H9 (cell line): Measurements from ENCODE around the gene DAPK2. TPM values are rescaled to one million over a fixed set of nuclear protein-coding genes. Genes with fewer than 3 reads are reported as not detected.

Experiments used
- DNase-seq: peaks from one replicate; pipeline ENCODE4 v3.0.0-alpha.2; 2017
- H2AFZ ChIP-seq: one replicate; pipeline ENCODE4 v1.6.1; 2013; ENCODE audit warnings: mild to moderate bottlenecking, low read length, control low read depth, moderate library complexity
- H2AK5ac ChIP-seq: 2 replicates; pipeline ENCODE4 v1.6.1; 2013; ENCODE audit warnings: low read length, control low read depth, mixed read lengths; ENCODE audit not compliant: insufficient read length
- H2BK120ac ChIP-seq: one replicate; pipeline ENCODE4 v1.6.1; 2013; ENCODE audit warnings: low read depth, mild to moderate bottlenecking, low read length, control low read depth, inconsistent platforms; ENCODE audit not compliant: poor library complexity, severe bottlenecking
- H2BK12ac ChIP-seq: 2 replicates; pipeline ENCODE4 v1.6.1; 2013; ENCODE audit warnings: low read length, control low read depth, mixed read lengths, low read depth; ENCODE audit not compliant: insufficient read length
- H2BK15ac ChIP-seq: 2 replicates; pipeline ENCODE4 v1.6.1; 2013; ENCODE audit warnings: low read depth, low read length, control low read depth
- H2BK20ac ChIP-seq: one replicate; pipeline ENCODE4 v1.6.1; 2013; ENCODE audit warnings: low read depth, mild to moderate bottlenecking, low read length, control low read depth, inconsistent platforms; ENCODE audit not compliant: poor library complexity, severe bottlenecking
- H2BK5ac ChIP-seq: 2 replicates; pipeline ENCODE4 v1.6.1; 2013; ENCODE audit warnings: low read length, control low read depth, mixed read lengths; ENCODE audit not compliant: insufficient read length
- H3K14ac ChIP-seq: 2 replicates; pipeline ENCODE4 v1.6.1; 2013; ENCODE audit warnings: low read length, control low read depth; ENCODE audit not compliant: insufficient read depth
- H3K18ac ChIP-seq: 2 replicates; pipeline ENCODE4 v1.6.1; 2013; ENCODE audit warnings: low read depth, mild to moderate bottlenecking, mixed read lengths, low read length, control low read depth; ENCODE audit not compliant: insufficient read length
- H3K23ac ChIP-seq: 2 replicates; pipeline ENCODE4 v1.6.1; 2013; ENCODE audit warnings: low read length, control low read depth, mixed read lengths, low read depth; ENCODE audit not compliant: insufficient read length
- H3K23me2 ChIP-seq: 2 replicates; pipeline ENCODE4 v1.6.1; 2013; ENCODE audit warnings: low read depth, mild to moderate bottlenecking, mixed read lengths, low read length, control low read depth; ENCODE audit not compliant: insufficient read length, poor library complexity, severe bottlenecking
- H3K27ac ChIP-seq: 2 replicates; pipeline ENCODE4 v1.5.1; 2013; ENCODE audit warnings: low read length, control low read depth, mixed read lengths, low read depth; ENCODE audit not compliant: insufficient read length
- H3K27me3 ChIP-seq: 2 replicates; pipeline ENCODE4 v1.6.1; 2013; ENCODE audit warnings: low read length, control low read depth, inconsistent platforms; ENCODE audit not compliant: insufficient read depth
- H3K4ac ChIP-seq: 2 replicates; pipeline ENCODE4 v1.6.1; 2013; ENCODE audit warnings: low read depth, mild to moderate bottlenecking, control low read depth, inconsistent platforms, low read length, moderate library complexity
- H3K4me1 ChIP-seq: 2 replicates; pipeline ENCODE4 v1.6.1; 2013; ENCODE audit warnings: low read length, control low read depth, inconsistent platforms; ENCODE audit not compliant: insufficient read depth
- H3K4me2 ChIP-seq: 2 replicates; pipeline ENCODE4 v1.6.1; 2013; ENCODE audit warnings: low read length, control low read depth, mixed read lengths; ENCODE audit not compliant: insufficient read length, insufficient read depth
- H3K56ac ChIP-seq: 2 replicates; pipeline ENCODE4 v1.6.1; 2013; ENCODE audit warnings: low read depth, mild to moderate bottlenecking, mixed read lengths, low read length, control low read depth; ENCODE audit not compliant: insufficient read length
- H3K79me1 ChIP-seq: 2 replicates; pipeline ENCODE4 v1.6.1; 2013; ENCODE audit warnings: low read depth, mild to moderate bottlenecking, moderate library complexity, low read length, control low read depth, inconsistent platforms; ENCODE audit not compliant: insufficient read depth, poor library complexity, severe bottlenecking
- H3K79me2 ChIP-seq: 2 replicates; pipeline ENCODE4 v1.6.1; 2013; ENCODE audit warnings: low read length, control low read depth, inconsistent platforms; ENCODE audit not compliant: insufficient read depth
- H3K9ac ChIP-seq: 2 replicates; pipeline ENCODE4 v1.6.1; 2013; ENCODE audit warnings: low read length, control low read depth, mixed read lengths; ENCODE audit not compliant: insufficient read length; ENCODE audit errors: extremely low read depth
- H3K9me3 ChIP-seq: one replicate; pipeline ENCODE4 v1.6.1; 2013; ENCODE audit warnings: low read depth, low read length, inconsistent platforms; ENCODE audit not compliant: control insufficient read depth
- H3T11ph ChIP-seq: one replicate; pipeline ENCODE4 v1.6.1; 2013; ENCODE audit warnings: mild to moderate bottlenecking, low read length, control low read depth, inconsistent platforms
- H4K20me1 ChIP-seq: one replicate; pipeline ENCODE4 v1.6.1; 2013; ENCODE audit not compliant: control insufficient read depth, insufficient read length, insufficient read depth
- H4K5ac ChIP-seq: 2 replicates; pipeline ENCODE4 v1.6.1; 2013; ENCODE audit warnings: low read depth, mild to moderate bottlenecking, mixed read lengths, low read length, control low read depth; ENCODE audit not compliant: insufficient read length
- H4K8ac ChIP-seq: replicated peaks from 2 replicates; pipeline ENCODE4 v1.6.1; 2013; ENCODE audit warnings: low read length, control low read depth, mixed read lengths, low read depth; ENCODE audit not compliant: insufficient read length
- H4K91ac ChIP-seq: 2 replicates; pipeline ENCODE4 v1.6.1; 2013; ENCODE audit warnings: low read depth, mild to moderate bottlenecking, moderate library complexity, mixed read lengths, low read length, control low read depth; ENCODE audit not compliant: insufficient read length
- H3K27ac Mint-ChIP-seq, 3 experiments: 2 replicates in 2 of 3; 3 replicates in 1 of 3; pipeline ENCODE4 v1.8.0; 2020 to 2021; ENCODE audit warnings: mixed read lengths in 3 of 3, mild to moderate bottlenecking in 1 of 3, moderate library complexity in 1 of 3
- H3K27me3 Mint-ChIP-seq: 2 replicates; pipeline ENCODE4 v1.8.0; 2021; ENCODE audit warnings: low read depth, mild to moderate bottlenecking, moderate library complexity, mixed read lengths
- H3K36me3 Mint-ChIP-seq, 3 experiments: 2 replicates in 2 of 3; 3 replicates in 1 of 3; pipeline ENCODE4 v1.8.0; 2020 to 2021; ENCODE audit warnings: low read depth in 3 of 3, mixed read lengths in 3 of 3; ENCODE audit not compliant: insufficient read depth in 1 of 3
- H3K4me1 Mint-ChIP-seq, 2 experiments: 2 replicates each; pipeline ENCODE4 v1.8.0; 2020; ENCODE audit warnings: mixed read lengths in 2 of 2
- H3K4me3 Mint-ChIP-seq, 2 experiments: 2 replicates in 1 of 2; 3 replicates in 1 of 2; pipeline ENCODE4 v1.8.0; 2020 to 2021; ENCODE audit warnings: mild to moderate bottlenecking in 2 of 2, mixed read lengths in 2 of 2, moderate library complexity in 1 of 2
- H3K9me3 Mint-ChIP-seq, 2 experiments: 2 replicates in 1 of 2; 3 replicates in 1 of 2; pipeline ENCODE4 v1.8.0; 2020; ENCODE audit warnings: mild to moderate bottlenecking in 2 of 2, mixed read lengths in 2 of 2, moderate library complexity in 1 of 2
- WGBS: extraction: QIAGEN DNeasy Blood & Tissue Kit; methylation state at CpG from one replicate; pipeline ENCODE4 v1.1.7; 2013; ENCODE audit warnings: missing lambda C conversion rate, low lambda C conversion rate, mixed read lengths; ENCODE audit not compliant: insufficient read length; ENCODE audit errors: extremely low coverage; 5-methylcytosine and 5-hydroxymethylcytosine counted together
- total RNA-seq: library from RNA; stranded (reverse); gene quantifications from 2 replicates; pipeline ENCODE4 v1.2.1, GENCODE V29; 2021
- TF ChIP-seq, protein P1 (sequence below): fragments of 200-600 bp; sonication (generic); conservative IDR thresholded peaks from 3 replicates; pipeline ENCODE4 v1.8.0; 2021; ENCODE audit warnings: antibody characterized with exemption, mild to moderate bottlenecking

DAPK2 gene
- total RNA-seq, 1 experiment from 2014 or later: 3.5 TPM

DNA sequence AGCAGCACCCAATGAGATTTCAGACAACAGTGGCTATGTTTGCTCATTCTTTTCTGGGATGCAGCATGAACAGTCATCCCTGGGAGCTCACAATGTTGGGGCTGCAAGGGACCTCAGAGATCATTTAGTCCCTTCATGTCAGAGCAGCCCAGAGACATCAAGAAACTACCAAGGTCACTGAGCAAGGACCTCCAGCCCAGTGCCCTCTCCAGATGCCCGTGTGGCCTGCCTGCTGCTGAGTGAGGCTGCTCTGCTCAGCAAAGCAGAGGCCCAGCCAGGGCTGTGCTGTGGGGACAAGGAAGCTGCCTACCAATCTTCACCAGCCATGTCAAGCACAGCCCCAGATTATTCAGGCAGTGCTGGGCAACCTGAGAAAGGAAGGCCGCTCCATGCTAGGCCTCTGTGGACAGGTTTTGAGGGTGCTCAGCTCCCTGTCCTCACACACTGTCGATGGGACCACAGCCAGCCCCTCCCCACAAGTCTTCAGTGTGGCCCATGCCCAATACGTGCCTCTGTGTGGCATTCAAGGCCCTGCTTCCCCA lies 99.7 kb downstream of the DAPK2 start:
- no peak overlapping the region for H3K4me3 Mint-ChIP-seq
- Histone ChIP-seq H3K4ac (no peak overlapping the region), H2BK5ac (no peak overlapping the region), H3K23me2 (no peaks in the 10 kb centered on the region), H3K9me3 (no peaks in the 10 kb centered on the region), H3K79me2 (no peaks in the 10 kb centered on the region; the same call in 1 of the 2 replicates), H2BK12ac (no peak overlapping the region), H4K20me1 (no peaks in the 10 kb centered on the region), H3K23ac (no peak overlapping the region), H3K27me3 (no peaks in the 10 kb centered on the region), H4K5ac (no peak overlapping the region), H3K18ac (no peak overlapping the region), H4K91ac (no peak overlapping the region), H2BK15ac (no peak overlapping the region), H3K9ac (no peak overlapping the region), H3K4me2 (no peak overlapping the region), H2AK5ac (no peak overlapping the region), H3K79me1 (no peaks in the 10 kb centered on the region), H3K14ac (no peak overlapping the region), H2BK120ac (no peak overlapping the region), H3K27ac (no peak overlapping the region), H4K8ac (no peak overlapping the region), H3K4me1 (no peaks in the 10 kb centered on the region), H3K56ac (no peak overlapping the region), H3T11ph (no peak overlapping the region), H2BK20ac (no peak overlapping the region), H2AFZ (no peak overlapping the region)
- TF ChIP-seq, protein P1, sequence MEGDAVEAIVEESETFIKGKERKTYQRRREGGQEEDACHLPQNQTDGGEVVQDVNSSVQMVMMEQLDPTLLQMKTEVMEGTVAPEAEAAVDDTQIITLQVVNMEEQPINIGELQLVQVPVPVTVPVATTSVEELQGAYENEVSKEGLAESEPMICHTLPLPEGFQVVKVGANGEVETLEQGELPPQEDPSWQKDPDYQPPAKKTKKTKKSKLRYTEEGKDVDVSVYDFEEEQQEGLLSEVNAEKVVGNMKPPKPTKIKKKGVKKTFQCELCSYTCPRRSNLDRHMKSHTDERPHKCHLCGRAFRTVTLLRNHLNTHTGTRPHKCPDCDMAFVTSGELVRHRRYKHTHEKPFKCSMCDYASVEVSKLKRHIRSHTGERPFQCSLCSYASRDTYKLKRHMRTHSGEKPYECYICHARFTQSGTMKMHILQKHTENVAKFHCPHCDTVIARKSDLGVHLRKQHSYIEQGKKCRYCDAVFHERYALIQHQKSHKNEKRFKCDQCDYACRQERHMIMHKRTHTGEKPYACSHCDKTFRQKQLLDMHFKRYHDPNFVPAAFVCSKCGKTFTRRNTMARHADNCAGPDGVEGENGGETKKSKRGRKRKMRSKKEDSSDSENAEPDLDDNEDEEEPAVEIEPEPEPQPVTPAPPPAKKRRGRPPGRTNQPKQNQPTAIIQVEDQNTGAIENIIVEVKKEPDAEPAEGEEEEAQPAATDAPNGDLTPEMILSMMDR: no peak
- no peaks in the 10 kb centered on the region for H3K36me3 Mint-ChIP-seq
- WGBS: no CpG with 5 or more reads among the region's 4 CpGs
- H3K4me1 Mint-ChIP-seq: peaks cover 4 to 10% of the 10 kb centered on the region in 2 experiments
- H3K27ac Mint-ChIP-seq: no peak overlapping the region
- DNase-seq: peak; percentile 28
- H3K27me3 Mint-ChIP-seq: no peaks in the 10 kb centered on the region; the same call in 1 of the 2 replicates
- H3K9me3 Mint-ChIP-seq: no peaks in the 10 kb centered on the region; a peak in 1 of 5 replicates
